Ovary (tissue), 3 donors: ENCODE measurements around the gene TRAPPC3.

Experiments
- EP300 ChIP-seq: sonication (generic); formaldehyde crosslinking; IDR thresholded peaks from one replicate; pipeline ENCODE4 v1.6.1; 2017; ENCODE audit warnings: antibody characterized with exemption
- POLR2A ChIP-seq: fragments of 450-650 bp; IDR thresholded peaks from one replicate; pipeline ENCODE4 v1.6.1; 2017; ENCODE audit warnings: antibody characterized with exemption, mild to moderate bottlenecking, moderate library complexity
- TF ChIP-seq, protein P1 (sequence below), 3 donors: fragments of 450-650 bp in 2 of 3; fragments of 200-600 bp in 1 of 3; IDR thresholded peaks; one replicate each; pipeline versions ENCODE4 v1.5.1 to v1.8.0; 2016 to 2022; ENCODE audit warnings: antibody characterized with exemption in 3 of 3, mild to moderate bottlenecking in 1 of 3
- donor health status: DM: no; HTN: no; CAD: no.

DNA sequence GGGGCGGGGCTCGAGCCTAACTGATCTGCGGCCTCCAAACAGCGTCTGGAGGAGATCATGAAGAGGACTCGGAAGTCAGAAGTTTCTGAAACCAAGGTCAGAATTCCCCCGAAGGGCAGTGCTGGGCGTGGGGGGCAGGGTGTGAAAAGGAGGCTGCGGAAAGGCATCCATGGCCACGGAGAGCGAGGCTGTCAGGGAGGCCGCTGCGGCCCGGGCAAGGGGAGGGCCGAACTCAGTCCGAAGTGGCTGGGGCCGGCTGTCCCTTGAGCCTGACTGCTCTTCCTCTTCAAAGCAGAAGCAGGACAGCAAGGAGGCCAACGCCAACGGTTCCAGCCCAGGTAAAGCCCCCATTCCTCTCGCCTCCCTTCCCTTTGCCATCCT, 29.9 kb upstream of the TRAPPC3 start:
- TF ChIP-seq, protein P1, sequence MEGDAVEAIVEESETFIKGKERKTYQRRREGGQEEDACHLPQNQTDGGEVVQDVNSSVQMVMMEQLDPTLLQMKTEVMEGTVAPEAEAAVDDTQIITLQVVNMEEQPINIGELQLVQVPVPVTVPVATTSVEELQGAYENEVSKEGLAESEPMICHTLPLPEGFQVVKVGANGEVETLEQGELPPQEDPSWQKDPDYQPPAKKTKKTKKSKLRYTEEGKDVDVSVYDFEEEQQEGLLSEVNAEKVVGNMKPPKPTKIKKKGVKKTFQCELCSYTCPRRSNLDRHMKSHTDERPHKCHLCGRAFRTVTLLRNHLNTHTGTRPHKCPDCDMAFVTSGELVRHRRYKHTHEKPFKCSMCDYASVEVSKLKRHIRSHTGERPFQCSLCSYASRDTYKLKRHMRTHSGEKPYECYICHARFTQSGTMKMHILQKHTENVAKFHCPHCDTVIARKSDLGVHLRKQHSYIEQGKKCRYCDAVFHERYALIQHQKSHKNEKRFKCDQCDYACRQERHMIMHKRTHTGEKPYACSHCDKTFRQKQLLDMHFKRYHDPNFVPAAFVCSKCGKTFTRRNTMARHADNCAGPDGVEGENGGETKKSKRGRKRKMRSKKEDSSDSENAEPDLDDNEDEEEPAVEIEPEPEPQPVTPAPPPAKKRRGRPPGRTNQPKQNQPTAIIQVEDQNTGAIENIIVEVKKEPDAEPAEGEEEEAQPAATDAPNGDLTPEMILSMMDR (IDR thresholded peaks at IDR 0.05): no peak
- TF ChIP-seq POLR2A: no peak
- no peak for TF ChIP-seq EP300
